NCI-H774 (cell line): ENCODE results near the gene CCDC170.
"Not testable (repeated sequence)": the region's sequence is repeated elsewhere in the genome, so short reads cannot be mapped to it uniquely, and the experiment has no call there.

ENCODE experiments used
- DNase-seq: peaks from one replicate; lab custom pipeline; 2025; lab: John Stamatoyannopoulos, UW

Gene CCDC170

DNA sequence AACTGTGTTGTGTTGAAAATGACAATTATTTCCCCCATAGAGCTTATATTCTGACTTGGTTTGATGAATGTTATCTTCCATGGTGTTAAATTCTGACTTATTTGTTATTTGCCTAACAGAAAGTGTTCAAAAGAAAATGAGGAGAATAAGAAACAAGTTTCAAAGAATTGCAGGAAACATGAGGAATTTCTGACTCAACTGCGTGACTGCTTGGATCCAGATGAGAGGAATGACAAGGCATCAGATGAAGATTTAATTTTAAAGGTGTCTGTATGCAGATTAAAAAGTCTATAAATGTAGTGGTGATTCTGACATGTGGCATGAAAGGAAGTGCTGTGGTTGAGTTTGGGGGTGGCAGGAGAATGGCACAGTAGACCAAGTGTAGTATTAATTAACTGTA, 50.6 kb downstream of the CCDC170 start:
- no peak for DNase-seq

GRCh38 chr6:151544884-151545283, 51.1 kb downstream of the CCDC170 start:
- not testable (repeated sequence) for DNase-seq

GRCh38 chr6:151546941-151547659, 53.3 kb downstream of the CCDC170 start:
- DNase-seq: no peak

GRCh38 chr6:151548201-151548600, 54.4 kb downstream of the CCDC170 start:
- no peak for DNase-seq

GRCh38 chr6:151549790-151550189, 56.0 kb downstream of the CCDC170 start:
- no peak for DNase-seq

- no peak for DNase-seq
Measured at GRCh38 chr6:151550618-151551017, 56.8 kb downstream of the CCDC170 start.

DNA sequence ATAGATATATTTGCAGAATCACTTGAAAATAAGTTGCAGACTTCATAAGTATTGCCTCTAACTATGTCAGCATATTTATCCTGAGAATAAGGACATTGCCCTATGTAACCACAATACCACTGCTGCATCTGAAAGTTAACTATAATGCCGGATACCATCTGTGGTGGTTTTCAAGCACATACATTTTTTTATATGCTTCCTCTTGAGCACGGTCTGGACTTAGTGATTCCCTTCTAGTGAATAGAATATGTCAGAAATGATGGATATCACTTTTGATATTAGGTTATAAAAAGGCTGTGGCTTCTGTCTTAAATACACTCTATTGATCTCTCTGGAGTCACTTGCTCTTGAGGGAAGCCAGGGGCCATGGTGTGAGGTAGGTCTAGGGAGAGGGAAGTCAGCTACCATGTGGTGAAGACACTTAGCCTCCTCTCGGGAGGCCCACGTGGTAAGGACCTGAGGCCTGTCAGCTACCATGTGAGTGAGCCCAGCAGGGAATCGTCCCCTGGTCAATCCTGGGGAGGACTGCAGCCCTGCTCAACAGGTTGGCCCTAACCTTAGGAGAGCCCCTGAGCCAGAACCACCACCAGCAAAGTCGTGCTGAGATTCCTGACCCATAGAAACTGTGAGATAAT, 57.5 kb downstream of the CCDC170 start:
- DNase-seq: no peak

- DNase-seq: no peak
Measured at GRCh38 chr6:151553416-151554165, 59.8 kb downstream of the CCDC170 start.

- DNase-seq: no peak
Measured at GRCh38 chr6:151561238-151561637, 67.4 kb downstream of the CCDC170 start.

DNA sequence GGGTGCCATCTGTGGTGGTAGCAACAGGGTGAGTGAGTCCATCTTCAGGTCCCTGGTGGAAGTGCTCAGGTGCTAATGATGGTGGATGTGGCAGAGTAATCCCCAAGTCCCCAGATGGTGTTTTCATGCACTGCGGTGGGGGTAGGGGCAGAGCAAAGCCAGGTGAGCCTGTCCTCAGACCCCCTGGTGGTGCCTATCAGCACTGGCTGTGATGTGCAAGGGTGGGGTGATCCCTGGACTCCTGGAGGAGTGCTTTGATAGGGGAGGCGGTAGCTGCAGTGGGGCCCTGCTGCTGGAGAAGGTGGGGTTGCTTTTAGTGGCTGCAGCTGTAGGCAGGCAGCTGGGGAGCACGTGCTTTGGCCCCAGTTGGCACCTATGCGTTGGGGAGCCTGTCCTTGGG, 70.8 kb downstream of the CCDC170 start:
- DNase-seq: no peak

DNA sequence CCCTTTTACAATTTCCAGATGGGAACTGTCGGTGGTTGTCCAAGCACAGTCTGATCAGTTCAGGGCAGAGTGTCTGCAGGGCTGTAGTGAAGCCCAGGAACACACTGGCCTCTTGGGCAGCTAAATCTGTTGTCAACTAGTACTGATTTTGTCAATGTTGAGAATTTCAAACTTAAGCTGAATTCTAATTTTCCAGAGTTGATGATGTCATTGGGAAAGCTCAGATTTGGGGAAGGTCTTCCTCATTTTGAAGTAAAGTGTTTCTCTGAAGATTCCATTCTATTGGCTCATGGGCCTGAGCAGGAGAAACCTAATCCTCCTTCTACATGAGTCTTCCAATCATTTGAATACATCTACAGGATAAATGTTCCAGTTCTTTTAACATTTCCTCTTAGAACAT, 72.1 kb downstream of the CCDC170 start:
- no peak for DNase-seq

- DNase-seq: no peak
Measured at GRCh38 chr6:151566557-151566956, 72.7 kb downstream of the CCDC170 start.

GRCh38 chr6:151576633-151577032, 82.8 kb downstream of the CCDC170 start:
- DNase-seq: no peak

GRCh38 chr6:151577257-151577656, 83.4 kb downstream of the CCDC170 start:
- DNase-seq: no peak

DNA sequence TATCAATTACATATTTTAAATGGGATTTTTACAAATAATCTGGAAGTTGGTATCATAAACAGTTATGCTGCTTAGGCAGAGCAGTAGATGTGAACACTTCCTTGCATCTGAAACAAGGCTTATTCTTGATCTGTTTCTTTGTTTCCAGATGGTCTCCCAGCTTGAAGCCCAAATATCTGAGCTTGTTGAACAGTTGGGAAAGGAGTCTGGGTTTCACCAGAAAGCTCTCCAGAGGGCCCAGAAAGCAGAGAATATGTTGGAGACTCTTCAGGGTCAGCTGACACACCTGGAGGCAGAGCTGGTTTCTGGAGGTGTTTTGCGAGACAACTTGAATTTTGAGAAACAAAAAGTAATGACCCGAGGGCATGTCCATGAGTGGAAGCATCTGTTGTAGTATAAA, 91.9 kb downstream of the CCDC170 start:
- no peak for DNase-seq

DNA sequence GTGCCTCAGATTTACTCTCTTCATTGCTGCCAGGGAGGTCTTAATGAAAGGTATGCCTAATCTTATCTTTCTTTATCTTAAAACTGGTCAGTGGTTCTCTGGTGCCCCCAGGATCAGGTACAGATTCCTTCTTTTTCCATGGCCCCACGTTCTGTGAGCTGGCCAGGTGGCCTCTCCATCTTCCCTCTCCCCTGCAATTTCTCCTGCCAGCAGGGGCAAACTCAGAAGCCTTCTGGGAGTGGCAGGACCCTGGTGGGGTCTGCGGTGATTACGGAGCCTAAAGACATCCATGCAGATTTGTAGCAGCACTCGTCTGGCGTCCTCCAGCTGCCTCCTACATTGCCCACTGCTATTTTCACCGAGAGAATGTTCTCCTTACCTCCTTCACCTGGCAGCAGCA, 95.8 kb downstream of the CCDC170 start:
- DNase-seq: no peak

GRCh38 chr6:151590742-151591141, 96.9 kb downstream of the CCDC170 start:
- DNase-seq: no peak

- DNase-seq: no peak
Measured at GRCh38 chr6:151592449-151593159, 98.8 kb downstream of the CCDC170 start.

DNA sequence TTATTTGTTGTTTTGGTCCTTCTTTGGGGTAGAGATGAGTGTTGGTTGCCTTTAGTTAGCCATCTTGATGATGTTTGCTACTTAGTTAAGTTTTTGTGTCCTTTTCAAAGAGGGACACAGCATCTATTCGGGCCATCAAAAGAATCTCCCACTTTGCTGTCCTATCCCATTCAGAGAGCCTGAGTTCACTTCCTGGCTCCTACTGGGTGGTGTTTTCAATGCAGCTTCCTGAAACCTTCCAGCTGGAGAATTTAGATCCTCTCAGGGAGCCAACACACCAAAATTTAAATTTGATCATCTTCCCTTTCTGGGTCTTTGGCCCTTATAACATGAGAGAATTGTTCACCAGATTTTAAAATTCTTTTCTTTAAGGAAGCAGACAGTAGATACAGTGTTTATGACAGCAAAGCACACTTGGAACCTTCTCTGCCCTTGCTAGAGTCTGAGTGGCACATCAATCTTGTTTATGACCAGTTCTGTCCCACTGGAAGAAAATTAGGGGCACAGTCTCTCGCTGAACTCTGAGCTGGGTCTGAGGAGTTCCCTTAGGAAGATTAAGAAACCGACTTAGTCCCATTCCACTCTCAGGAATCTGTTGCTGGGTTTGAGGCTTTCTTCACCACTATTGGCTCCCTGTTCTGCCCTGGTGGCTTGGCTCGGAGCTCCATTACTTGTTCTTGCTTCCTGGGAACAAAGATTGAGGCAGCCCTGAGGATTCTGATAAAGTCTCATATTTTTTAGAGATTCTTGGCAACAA, 115.5 kb downstream of the CCDC170 start:
- no peak for DNase-seq

DNA sequence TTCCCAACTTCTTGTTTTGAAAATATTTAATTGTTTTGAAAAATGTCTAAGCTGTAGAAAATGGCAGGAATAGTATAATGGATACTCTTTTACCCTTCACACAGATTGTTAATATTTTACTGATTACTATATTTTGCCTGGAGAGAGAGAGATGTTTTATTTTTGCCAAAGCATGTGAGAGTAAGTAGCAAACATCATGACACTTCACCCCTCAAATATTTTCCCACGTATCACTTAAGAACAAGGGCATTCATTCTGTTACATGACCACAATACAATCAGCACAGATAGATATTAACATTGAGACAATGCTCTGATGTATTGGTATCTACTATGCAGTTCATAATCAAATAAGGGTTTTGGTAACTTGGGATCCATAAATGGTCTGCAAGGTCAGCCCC, 116.5 kb downstream of the CCDC170 start:
- no peak for DNase-seq

DNA sequence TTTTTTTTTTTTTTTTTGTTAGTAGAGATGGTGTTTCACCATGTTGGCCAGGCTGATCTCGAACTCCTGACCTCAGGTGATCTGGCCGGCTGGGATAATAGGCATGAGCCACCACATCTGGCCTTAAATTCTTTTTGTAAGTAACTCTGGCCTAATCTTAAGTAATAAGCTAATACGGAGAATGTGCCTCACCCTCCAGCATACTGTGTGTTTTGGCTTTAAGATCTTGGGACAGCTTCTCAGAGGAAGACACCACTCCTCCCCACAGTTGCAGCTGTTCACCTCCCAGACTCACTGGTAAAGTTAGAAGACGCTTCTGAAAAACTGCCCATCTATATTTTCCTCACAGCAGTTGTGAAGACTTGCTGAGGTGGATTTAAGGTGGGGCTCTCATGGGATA, 120.8 kb downstream of the CCDC170 start:
- no peak for DNase-seq

DNA sequence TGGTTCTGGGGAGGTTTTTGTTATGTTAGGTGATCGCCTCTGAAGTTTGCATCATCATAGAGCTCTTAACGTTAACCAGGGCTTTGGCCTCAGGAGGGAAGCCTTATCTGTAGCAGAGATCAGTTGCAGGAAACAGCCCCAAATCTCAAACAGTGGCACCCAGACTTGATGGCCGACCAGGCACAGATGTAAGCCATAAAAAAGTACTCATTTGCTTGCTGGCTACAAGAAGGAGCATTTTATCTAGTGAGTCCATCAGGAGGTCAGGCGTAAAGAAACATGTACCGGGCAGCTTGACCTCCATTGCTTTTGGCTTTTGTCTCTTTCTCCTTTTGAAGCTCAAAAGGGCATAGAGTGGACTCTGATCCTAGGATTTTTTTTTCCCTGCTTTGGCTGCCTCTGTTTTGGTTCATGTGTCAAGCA, 122.3 kb downstream of the CCDC170 start:
- DNase-seq: no peak
